OCI-LY1 (cell line): ENCODE data around the gene S100A16.

Experiments
- H2AFZ ChIP-seq: fragments of 200-600 bp; sonication (generic), shearing (Covaris generic); 2 replicates; pipeline ENCODE4 v1.6.0; 2014; ENCODE audit warnings: antibody characterized with exemption, mild to moderate bottlenecking, low read length
- H3F3A ChIP-seq: fragments of 200-600 bp; sonication (generic), shearing (Covaris generic); 2 replicates; pipeline ENCODE4 v1.6.0; 2014; ENCODE audit warnings: mild to moderate bottlenecking, antibody characterized with exemption, low read length, moderate library complexity; ENCODE audit not compliant: insufficient read depth
- H3K27ac ChIP-seq: fragments of 200-600 bp; sonication (generic); 2 replicates; pipeline ENCODE4 v1.5.1; 2014; ENCODE audit warnings: low read length, mixed run types, mild to moderate bottlenecking, low read depth; ENCODE audit not compliant: poor library complexity, severe bottlenecking
- H3K27me3 ChIP-seq: fragments of 200-600 bp; sonication (generic); 2 replicates; pipeline ENCODE4 v1.6.0; 2014; ENCODE audit warnings: antibody characterized with exemption, mild to moderate bottlenecking, low read length, moderate library complexity; ENCODE audit not compliant: insufficient read depth
- H3K36me3 ChIP-seq: fragments of 200-600 bp; sonication (generic); 2 replicates; pipeline ENCODE4 v1.6.1; 2014; ENCODE audit warnings: mild to moderate bottlenecking, antibody characterized with exemption, low read length, moderate library complexity, mixed read lengths; ENCODE audit not compliant: insufficient read depth
- H3K4me1 ChIP-seq: fragments of 200-600 bp; sonication (generic); 2 replicates; pipeline ENCODE4 v1.5.1; 2014; ENCODE audit warnings: mild to moderate bottlenecking, low read length, moderate library complexity; ENCODE audit not compliant: insufficient read depth, severe bottlenecking
- H3K4me2 ChIP-seq: fragments of 200-600 bp; sonication (generic), shearing (Covaris generic); 2 replicates; pipeline ENCODE4 v1.6.1; 2014; ENCODE audit warnings: low read length
- H3K4me3 ChIP-seq: fragments of 200-600 bp; sonication (generic); 2 replicates; pipeline ENCODE4 v1.5.1; 2014; ENCODE audit warnings: low read length, low read depth, mild to moderate bottlenecking, mixed read lengths; ENCODE audit not compliant: poor library complexity, severe bottlenecking
- H3K79me2 ChIP-seq: fragments of 200-600 bp; shearing (Covaris generic); 2 replicates; pipeline ENCODE4 v1.6.1; 2016; ENCODE audit warnings: mixed run types, low read length, mixed read lengths; ENCODE audit not compliant: insufficient read depth
- H3K9ac ChIP-seq: fragments of 200-600 bp; sonication (generic), shearing (Covaris generic); 2 replicates; pipeline ENCODE4 v1.6.1; 2014; ENCODE audit warnings: mild to moderate bottlenecking, low read length, mixed read lengths
- H3K9me2 ChIP-seq: fragments of 200-600 bp; sonication (generic), shearing (Covaris generic); 2 replicates; pipeline ENCODE4 v1.6.1; 2014; ENCODE audit warnings: low read depth, mild to moderate bottlenecking, low read length, mixed read lengths
- H3K9me3 ChIP-seq: fragments of 200-600 bp; shearing (Covaris generic); 2 replicates; pipeline ENCODE4 v1.6.1; 2014; ENCODE audit warnings: low read length, mixed read lengths
- H4K20me1 ChIP-seq: fragments of 200-600 bp; sonication (generic), shearing (Covaris generic); 2 replicates; pipeline ENCODE4 v1.6.0; 2016; ENCODE audit warnings: mild to moderate bottlenecking, low read length; ENCODE audit not compliant: insufficient read depth
- EZH2 ChIP-seq: fragments of 200-600 bp; sonication (generic), shearing (Covaris generic); IDR thresholded peaks from 2 replicates; pipeline ENCODE4 v1.8.0; 2017; ENCODE audit warnings: borderline replicate concordance, mixed run types, mild to moderate bottlenecking, antibody characterized with exemption, low read length, moderate library complexity, mixed read lengths
- TF ChIP-seq, protein P1 (sequence below): fragments of 200-600 bp; sonication (generic), shearing (Covaris generic); IDR thresholded peaks from 2 replicates; pipeline ENCODE4 v1.5.1; 2017; ENCODE audit warnings: mild to moderate bottlenecking, antibody characterized with exemption, low read length, moderate library complexity, mixed read lengths

S100A16 gene

GRCh38 chr1:153612111-153612754, 704 bp downstream of the S100A16 start:
- Histone ChIP-seq H3F3A (no peaks in the 10 kb centered on the region), H3K9me3 (no peaks in the 10 kb centered on the region), H3K27me3 (no peaks in the 10 kb centered on the region), H3K4me1 (no peaks in the 10 kb centered on the region), H3K27ac (no peak overlapping the region), H4K20me1 (no peaks in the 10 kb centered on the region), H3K36me3 (no peaks in the 10 kb centered on the region), H3K79me2 (no peaks in the 10 kb centered on the region), H3K9me2 (no peaks in the 10 kb centered on the region), H2AFZ (no peak overlapping the region), H3K4me2 (no peak overlapping the region), H3K9ac (no peak overlapping the region), H3K4me3 (no peak overlapping the region)
- TF ChIP-seq EZH2, result no peak
- TF ChIP-seq, protein P1, sequence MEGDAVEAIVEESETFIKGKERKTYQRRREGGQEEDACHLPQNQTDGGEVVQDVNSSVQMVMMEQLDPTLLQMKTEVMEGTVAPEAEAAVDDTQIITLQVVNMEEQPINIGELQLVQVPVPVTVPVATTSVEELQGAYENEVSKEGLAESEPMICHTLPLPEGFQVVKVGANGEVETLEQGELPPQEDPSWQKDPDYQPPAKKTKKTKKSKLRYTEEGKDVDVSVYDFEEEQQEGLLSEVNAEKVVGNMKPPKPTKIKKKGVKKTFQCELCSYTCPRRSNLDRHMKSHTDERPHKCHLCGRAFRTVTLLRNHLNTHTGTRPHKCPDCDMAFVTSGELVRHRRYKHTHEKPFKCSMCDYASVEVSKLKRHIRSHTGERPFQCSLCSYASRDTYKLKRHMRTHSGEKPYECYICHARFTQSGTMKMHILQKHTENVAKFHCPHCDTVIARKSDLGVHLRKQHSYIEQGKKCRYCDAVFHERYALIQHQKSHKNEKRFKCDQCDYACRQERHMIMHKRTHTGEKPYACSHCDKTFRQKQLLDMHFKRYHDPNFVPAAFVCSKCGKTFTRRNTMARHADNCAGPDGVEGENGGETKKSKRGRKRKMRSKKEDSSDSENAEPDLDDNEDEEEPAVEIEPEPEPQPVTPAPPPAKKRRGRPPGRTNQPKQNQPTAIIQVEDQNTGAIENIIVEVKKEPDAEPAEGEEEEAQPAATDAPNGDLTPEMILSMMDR, result no peak

DNA sequence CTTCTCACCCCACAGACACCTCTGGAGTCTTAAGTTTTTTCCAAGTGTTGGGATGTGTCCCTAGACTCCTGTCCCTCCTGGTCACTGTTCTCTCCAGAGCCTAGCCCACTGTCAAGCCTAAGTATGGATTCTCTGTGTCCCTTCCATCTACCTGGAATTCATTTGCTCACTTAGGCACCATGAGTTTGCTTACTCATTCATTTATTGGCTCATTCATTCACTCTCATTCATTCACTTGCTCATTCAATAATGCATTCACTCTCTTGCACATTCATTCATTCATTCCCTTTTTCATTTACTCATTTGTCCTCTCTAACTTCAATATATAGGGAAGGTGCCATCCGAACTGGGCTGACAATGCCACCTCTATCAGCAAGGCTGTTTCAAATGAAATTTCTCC, 1.6 kb downstream of the S100A16 start:
- no peak overlapping the region for H3K4me2 ChIP-seq
- H3K4me1 ChIP-seq, result no peaks in the 10 kb centered on the region

DNA sequence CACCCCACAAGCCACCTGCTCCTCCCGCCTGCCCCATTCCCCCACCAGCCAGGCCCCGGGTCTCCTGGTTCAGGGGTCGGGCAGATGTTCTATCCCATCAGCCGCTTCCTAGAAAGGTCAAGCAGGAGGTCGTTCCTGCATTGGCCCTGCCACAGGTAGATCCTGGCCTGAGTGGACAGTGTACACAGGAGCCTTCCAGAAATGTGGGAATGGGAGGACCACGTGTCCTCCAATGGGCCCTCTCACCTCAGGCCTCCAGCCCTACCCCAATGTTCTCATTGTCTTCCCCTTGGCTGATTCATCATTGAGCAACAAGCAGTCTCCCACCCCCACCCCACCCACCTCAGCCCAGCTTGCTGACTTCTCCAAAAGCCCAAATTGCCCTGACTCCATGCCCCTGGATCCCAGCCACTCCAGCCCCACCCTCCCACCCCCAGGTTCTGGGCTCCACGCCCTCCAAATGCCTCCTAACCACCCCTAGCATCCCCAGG, 2.1 kb downstream of the S100A16 start:
- TF ChIP-seq, protein P1, result no peak
- no peak for TF ChIP-seq EZH2
- no peaks in the 10 kb centered on the region for H3K9me3 ChIP-seq
- no peaks in the 10 kb centered on the region for H3K79me2 ChIP-seq
- H4K20me1 ChIP-seq, result no peaks in the 10 kb centered on the region
- no peak overlapping the region for H3K27ac ChIP-seq
- H3K4me2 ChIP-seq, result no peak overlapping the region
- no peak overlapping the region for H2AFZ ChIP-seq
- H3K36me3 ChIP-seq, result no peaks in the 10 kb centered on the region
- H3F3A ChIP-seq, result no peaks in the 10 kb centered on the region
- no peak overlapping the region for H3K4me3 ChIP-seq
- no peaks in the 10 kb centered on the region for H3K4me1 ChIP-seq
- no peaks in the 10 kb centered on the region for H3K9me2 ChIP-seq
- H3K27me3 ChIP-seq, result no peaks in the 10 kb centered on the region; the same call in 1 of the 2 replicates
- no peak overlapping the region for H3K9ac ChIP-seq

More for the DNA sequence above, 1.6 kb downstream of the S100A16 start:
- no peaks in the 10 kb centered on the region for H3F3A ChIP-seq
- H3K9me2 ChIP-seq, result no peaks in the 10 kb centered on the region
- TF ChIP-seq, protein P1, result no peak
- no peak for TF ChIP-seq EZH2
- H3K36me3 ChIP-seq, result no peaks in the 10 kb centered on the region
- no peaks in the 10 kb centered on the region for H4K20me1 ChIP-seq
- no peak overlapping the region for H3K4me3 ChIP-seq
- H3K27ac ChIP-seq, result no peak overlapping the region
- no peaks in the 10 kb centered on the region; the same call in 1 of the 2 replicates for H3K27me3 ChIP-seq
- no peak overlapping the region for H2AFZ ChIP-seq
- H3K9ac ChIP-seq, result no peak overlapping the region
- no peaks in the 10 kb centered on the region for H3K79me2 ChIP-seq
- no peaks in the 10 kb centered on the region for H3K9me3 ChIP-seq
